Suprapubic skin (tissue), 4 donors: Measurements from ENCODE around the gene ADRA1B. TPM values are rescaled to one million over a fixed set of nuclear protein-coding genes. Genes with fewer than 3 reads are reported as not detected.

Experiments
- DNase-seq, 2 donors: peaks; one replicate each; pipeline ENCODE4 v3.0.0-alpha.2; 2019; ENCODE audit warnings: low spot score in 2 of 2
- H3K27ac ChIP-seq: fragments of 200-600 bp; sonication (generic); one replicate; pipeline ENCODE4 v1.5.1; 2019
- H3K27me3 ChIP-seq: fragments of 200-600 bp; sonication (generic); one replicate; pipeline ENCODE4 v1.5.1; 2019
- H3K36me3 ChIP-seq: fragments of 200-600 bp; sonication (generic); one replicate; pipeline ENCODE4 v1.5.1; 2019
- H3K4me1 ChIP-seq: fragments of 200-600 bp; sonication (generic); one replicate; pipeline ENCODE4 v1.5.1; 2019
- H3K4me3 ChIP-seq: fragments of 200-600 bp; sonication (generic); one replicate; pipeline ENCODE4 v1.5.1; 2019; ENCODE audit warnings: mild to moderate bottlenecking
- H3K9me3 ChIP-seq: fragments of 200-600 bp; sonication (generic); one replicate; pipeline ENCODE4 v1.5.1; 2019
- EP300 ChIP-seq: sonication (generic); formaldehyde crosslinking; IDR thresholded peaks from one replicate; pipeline ENCODE4 v1.6.1; 2017; ENCODE audit warnings: antibody characterized with exemption
- POLR2A ChIP-seq, 2 donors: fragments of 450-650 bp; IDR thresholded peaks; one replicate each; pipeline ENCODE4 v1.6.1; 2017; ENCODE audit warnings: antibody characterized with exemption in 2 of 2, mild to moderate bottlenecking in 2 of 2, moderate library complexity in 2 of 2
- POLR2AphosphoS5 ChIP-seq, 3 donors: sonication (generic); formaldehyde crosslinking; IDR thresholded peaks; one replicate each; pipeline ENCODE4 v1.6.1; 2017; ENCODE audit warnings: antibody characterized with exemption in 3 of 3
- WGBS: methylation state at CpG from one replicate; pipeline ENCODE4 v1.1.5; 2018; 5-methylcytosine and 5-hydroxymethylcytosine counted together
- total RNA-seq, 4 donors: library from RNA; depleted of rRNA; stranded (reverse); fragments of >200 nt; gene quantifications; one replicate each; pipeline ENCODE4 v1.1.0, GENCODE V29; 2016
- TF ChIP-seq, protein P1 (sequence below), 2 donors: fragments of 200-600 bp in 1 of 2; fragments of 450-650 bp in 1 of 2; sonication (generic) in 1 of 2; IDR thresholded peaks; one replicate each; pipeline ENCODE4 v1.5.1; 2016 to 2019; ENCODE audit warnings: antibody characterized with exemption in 2 of 2, mild to moderate bottlenecking in 1 of 2, moderate library complexity in 1 of 2

Gene ADRA1B
- total RNA-seq, 4 donors from 2014 or later = 0.36 to 0.64 (median 0.47) TPM; not detected in 1

DNA sequence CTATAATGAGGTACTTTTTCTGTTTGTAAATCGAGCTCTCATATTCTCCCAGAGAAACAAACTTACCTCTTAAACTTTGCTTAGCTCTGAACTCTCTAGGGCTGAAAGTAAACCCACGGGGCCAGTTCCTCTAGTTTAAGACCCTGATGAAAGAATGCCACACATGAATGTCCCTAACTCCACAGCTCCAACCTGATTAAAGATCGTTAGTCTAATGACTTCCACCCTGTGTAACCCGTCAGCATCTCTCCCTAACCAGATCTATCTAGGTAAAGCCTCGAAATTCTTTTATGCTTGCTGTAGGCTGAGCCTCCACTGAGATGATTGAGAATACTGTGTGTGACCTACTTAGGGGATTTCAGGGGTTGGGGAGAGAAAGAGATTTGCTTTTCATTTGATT, 27.0 kb downstream of the ADRA1B start:
- no peaks in the 10 kb centered on the region for H3K36me3 ChIP-seq
- WGBS = 66% methylated on average over 5 of the region's 5 CpGs
- no peaks in the 10 kb centered on the region for H3K9me3 ChIP-seq
- no peak for DNase-seq
- no peaks in the 10 kb centered on the region for H3K4me1 ChIP-seq
- H3K4me3 ChIP-seq = no peak overlapping the region
- TF ChIP-seq POLR2AphosphoS5 (IDR thresholded peaks at IDR 0.05) (no peak), POLR2A (IDR thresholded peaks at IDR 0.05) (no peak), EP300 (no peak)
- TF ChIP-seq, protein P1, sequence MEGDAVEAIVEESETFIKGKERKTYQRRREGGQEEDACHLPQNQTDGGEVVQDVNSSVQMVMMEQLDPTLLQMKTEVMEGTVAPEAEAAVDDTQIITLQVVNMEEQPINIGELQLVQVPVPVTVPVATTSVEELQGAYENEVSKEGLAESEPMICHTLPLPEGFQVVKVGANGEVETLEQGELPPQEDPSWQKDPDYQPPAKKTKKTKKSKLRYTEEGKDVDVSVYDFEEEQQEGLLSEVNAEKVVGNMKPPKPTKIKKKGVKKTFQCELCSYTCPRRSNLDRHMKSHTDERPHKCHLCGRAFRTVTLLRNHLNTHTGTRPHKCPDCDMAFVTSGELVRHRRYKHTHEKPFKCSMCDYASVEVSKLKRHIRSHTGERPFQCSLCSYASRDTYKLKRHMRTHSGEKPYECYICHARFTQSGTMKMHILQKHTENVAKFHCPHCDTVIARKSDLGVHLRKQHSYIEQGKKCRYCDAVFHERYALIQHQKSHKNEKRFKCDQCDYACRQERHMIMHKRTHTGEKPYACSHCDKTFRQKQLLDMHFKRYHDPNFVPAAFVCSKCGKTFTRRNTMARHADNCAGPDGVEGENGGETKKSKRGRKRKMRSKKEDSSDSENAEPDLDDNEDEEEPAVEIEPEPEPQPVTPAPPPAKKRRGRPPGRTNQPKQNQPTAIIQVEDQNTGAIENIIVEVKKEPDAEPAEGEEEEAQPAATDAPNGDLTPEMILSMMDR (IDR thresholded peaks at IDR 0.05) = no peak
- H3K27me3 ChIP-seq = peaks cover 8% of the 10 kb centered on the region
- H3K27ac ChIP-seq = no peak overlapping the region

DNA sequence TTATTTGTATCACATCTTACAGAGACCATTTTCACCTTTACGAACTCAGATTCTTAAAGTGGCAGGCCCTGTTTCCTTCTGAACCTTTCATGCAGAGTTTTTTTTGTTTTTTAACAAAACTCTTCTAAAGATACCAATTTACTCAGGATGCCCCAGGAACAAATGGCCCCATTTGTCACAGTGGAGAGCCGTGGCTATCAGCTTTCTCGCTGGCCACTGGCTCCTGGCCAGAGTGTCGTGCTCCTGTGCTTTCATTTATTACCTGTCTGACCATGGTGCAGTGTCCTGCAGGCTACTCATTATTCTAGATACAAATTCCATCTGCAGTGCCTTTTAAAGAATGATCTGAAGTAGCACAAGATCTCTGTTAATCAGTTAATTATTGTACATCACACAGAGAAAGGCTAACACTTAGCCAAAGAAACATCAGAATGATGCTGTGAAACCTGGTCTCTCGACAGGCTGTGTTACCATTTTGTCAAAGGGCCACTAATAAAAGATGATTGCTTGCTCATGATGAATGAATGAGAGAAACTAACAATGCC, 27.8 kb downstream of the ADRA1B start:
- H3K27me3 ChIP-seq = peaks cover 8% of the 10 kb centered on the region
- no peaks in the 10 kb centered on the region for H3K36me3 ChIP-seq
- H3K9me3 ChIP-seq = no peaks in the 10 kb centered on the region
- DNase-seq = no peak
- WGBS = 77% methylated on average over 5 of the region's 5 CpGs
- H3K4me3 ChIP-seq = no peak overlapping the region
- no peak for TF ChIP-seq POLR2A (IDR thresholded peaks at IDR 0.05)
- TF ChIP-seq, protein P1 (IDR thresholded peaks at IDR 0.05) = no peak
- no peak for TF ChIP-seq POLR2AphosphoS5 (IDR thresholded peaks at IDR 0.05)
- no peak for TF ChIP-seq EP300
- no peak overlapping the region for H3K27ac ChIP-seq
- no peaks in the 10 kb centered on the region for H3K4me1 ChIP-seq

- Histone ChIP-seq H3K27me3 (peaks cover 10% of the 10 kb centered on the region), H3K36me3 (no peaks in the 10 kb centered on the region), H3K27ac (no peak overlapping the region), H3K4me1 (no peaks in the 10 kb centered on the region), H3K9me3 (no peaks in the 10 kb centered on the region), H3K4me3 (no peak overlapping the region)
- DNase-seq = no peak
- TF ChIP-seq POLR2A (IDR thresholded peaks at IDR 0.05) (no peak), POLR2AphosphoS5 (IDR thresholded peaks at IDR 0.05) (no peak), EP300 (no peak)
- TF ChIP-seq, protein P1 (IDR thresholded peaks at IDR 0.05) = no peak
- WGBS = 81% methylated on average over 2 of the region's 2 CpGs
Observed at GRCh38 chr5:159945359-159945758, 29.1 kb downstream of the ADRA1B start.

GRCh38 chr5:159947708-159948358, 31.6 kb downstream of the ADRA1B start:
- no peak overlapping the region for H3K4me3 ChIP-seq
- no peaks in the 10 kb centered on the region for H3K36me3 ChIP-seq
- no peak overlapping the region for H3K27ac ChIP-seq
- H3K4me1 ChIP-seq = no peaks in the 10 kb centered on the region
- 55% methylated on average over 9 of the region's 9 CpGs for WGBS
- TF ChIP-seq, protein P1 (IDR thresholded peaks at IDR 0.05) = no peak
- H3K27me3 ChIP-seq = peaks cover 13% of the 10 kb centered on the region
- H3K9me3 ChIP-seq = no peaks in the 10 kb centered on the region
- DNase-seq = no peak

DNA sequence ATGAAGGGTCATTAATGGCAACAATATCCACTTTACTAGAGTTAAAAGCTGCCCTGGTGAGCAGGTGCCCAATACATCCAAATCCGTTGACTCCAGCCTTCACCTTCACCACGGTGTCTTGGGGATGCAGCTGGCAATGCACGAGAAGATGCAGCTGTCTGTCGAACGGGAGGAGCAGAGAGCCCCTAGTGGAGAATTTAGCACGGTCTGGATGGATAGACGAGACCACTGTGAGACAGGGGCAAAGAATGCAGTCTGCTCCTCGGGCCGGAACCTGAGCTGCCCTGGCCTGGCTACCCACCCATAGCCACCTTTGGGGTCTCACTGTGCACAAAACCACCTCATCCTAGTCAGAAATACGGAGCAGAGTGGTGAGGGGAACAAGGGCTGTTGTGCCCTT, 35.1 kb downstream of the ADRA1B start:
- Histone ChIP-seq H3K27me3 (peaks cover 5% of the 10 kb centered on the region), H3K4me1 (no peaks in the 10 kb centered on the region), H3K27ac (no peak overlapping the region), H3K4me3 (no peak overlapping the region), H3K9me3 (no peaks in the 10 kb centered on the region), H3K36me3 (no peaks in the 10 kb centered on the region)
- 48% methylated on average over 10 of the region's 10 CpGs for whole genome bisulfite sequencing
- TF ChIP-seq POLR2A (IDR thresholded peaks at IDR 0.05) (no peak), POLR2AphosphoS5 (IDR thresholded peaks at IDR 0.05) (no peak), EP300 (no peak)
- TF ChIP-seq, protein P1 (IDR thresholded peaks at IDR 0.05) = no peak
- DNase-seq = no peak
